SU-DHL-6 (cell line): ENCODE measurements around the gene ALDOC.

Experiments used
- CTCF ChIP-seq: fragments of 200-600 bp; sonication (generic); IDR thresholded peaks from one replicate; pipeline ENCODE4 v1.5.1; 2017; ENCODE audit warnings: antibody characterized with exemption, mild to moderate bottlenecking, low read length, moderate library complexity; ENCODE audit not compliant: insufficient read depth, poor library complexity, severe bottlenecking
- EZH2phosphoT487 ChIP-seq: fragments of 200-600 bp; sonication (generic), shearing (Covaris generic); conservative IDR thresholded peaks from 2 replicates; pipeline ENCODE4 v1.6.1; 2018; ENCODE audit warnings: mild to moderate bottlenecking, antibody characterized with exemption, low read length, moderate library complexity, mixed read lengths

- TF ChIP-seq CTCF (no peak), EZH2phosphoT487 (no peak)
Measured at GRCh38 chr17:28571361-28572122, 5.2 kb downstream of the ALDOC start, which contains the start of gene PIGS.
